Measurements from ENCODE around the gene COL24A1. TPM values are rescaled to one million over a fixed set of nuclear protein-coding genes. Genes with fewer than 3 reads are reported as not detected.
A peak's percentile ranks its signal among the peaks of the same experiment; 100 is the strongest.

Gene COL24A1
- total RNA-seq, 1 experiment from 2014 or later = not detected

DNA sequence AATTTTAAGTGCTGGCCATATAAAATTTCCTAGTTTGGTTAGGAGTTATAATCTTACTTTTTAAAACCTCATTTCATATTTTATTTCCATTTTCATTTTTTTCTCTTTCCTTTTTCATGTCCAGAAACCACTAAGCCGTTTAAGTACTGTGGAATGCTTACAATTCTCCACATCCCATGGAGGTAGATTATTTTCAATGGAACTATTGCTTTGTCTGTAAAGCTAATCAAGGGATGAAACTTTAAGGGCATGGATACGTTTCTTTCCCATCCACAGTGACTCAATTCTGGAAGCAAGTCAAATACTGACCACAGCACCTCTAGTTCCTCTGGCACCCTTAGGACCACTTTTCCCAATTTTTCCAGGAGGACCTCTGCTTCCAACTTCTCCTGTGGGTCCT lies 309.2 kb downstream of the COL24A1 start:
- POLR2A ChIA-PET = no interaction called here
- H3K27ac Mint-ChIP-seq (ENCODE audit: low read depth, unreplicated experiment) = no peak overlapping the region
- H3K4me3 Mint-ChIP-seq (ENCODE audit: unreplicated experiment) = no peak overlapping the region
- H3K4me1 Mint-ChIP-seq (ENCODE audit: insufficient read depth, unreplicated experiment) = peaks cover 11% of the 10 kb centered on the region
- no TSS peak for BruUV-seq (replicated peaks)
- intact Hi-C loops (cut with micrococcal nuclease) = no loop called here
- no peaks in the 10 kb centered on the region for H3K36me3 Mint-ChIP-seq (ENCODE audit: insufficient read depth, unreplicated experiment)
- CTCF ChIA-PET = interaction anchor here (0.8 to 2.0 kb wide), 2 partner anchors 37 to 139 kb away, joined by 3 to 7 read pairs; partner anchors contain the start of gene ZNHIT6
- TF ChIP-seq, protein P1, sequence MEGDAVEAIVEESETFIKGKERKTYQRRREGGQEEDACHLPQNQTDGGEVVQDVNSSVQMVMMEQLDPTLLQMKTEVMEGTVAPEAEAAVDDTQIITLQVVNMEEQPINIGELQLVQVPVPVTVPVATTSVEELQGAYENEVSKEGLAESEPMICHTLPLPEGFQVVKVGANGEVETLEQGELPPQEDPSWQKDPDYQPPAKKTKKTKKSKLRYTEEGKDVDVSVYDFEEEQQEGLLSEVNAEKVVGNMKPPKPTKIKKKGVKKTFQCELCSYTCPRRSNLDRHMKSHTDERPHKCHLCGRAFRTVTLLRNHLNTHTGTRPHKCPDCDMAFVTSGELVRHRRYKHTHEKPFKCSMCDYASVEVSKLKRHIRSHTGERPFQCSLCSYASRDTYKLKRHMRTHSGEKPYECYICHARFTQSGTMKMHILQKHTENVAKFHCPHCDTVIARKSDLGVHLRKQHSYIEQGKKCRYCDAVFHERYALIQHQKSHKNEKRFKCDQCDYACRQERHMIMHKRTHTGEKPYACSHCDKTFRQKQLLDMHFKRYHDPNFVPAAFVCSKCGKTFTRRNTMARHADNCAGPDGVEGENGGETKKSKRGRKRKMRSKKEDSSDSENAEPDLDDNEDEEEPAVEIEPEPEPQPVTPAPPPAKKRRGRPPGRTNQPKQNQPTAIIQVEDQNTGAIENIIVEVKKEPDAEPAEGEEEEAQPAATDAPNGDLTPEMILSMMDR (IDR thresholded peaks at IDR 0.05; ENCODE audit: unreplicated experiment) = no peak
- no peaks in the 10 kb centered on the region for H3K27me3 Mint-ChIP-seq (ENCODE audit: insufficient read depth, unreplicated experiment)
- no peak for DNase-seq (ENCODE audit: unreplicated experiment)
- H3K9me3 Mint-ChIP-seq (ENCODE audit: unreplicated experiment) = no peaks in the 10 kb centered on the region

DNA sequence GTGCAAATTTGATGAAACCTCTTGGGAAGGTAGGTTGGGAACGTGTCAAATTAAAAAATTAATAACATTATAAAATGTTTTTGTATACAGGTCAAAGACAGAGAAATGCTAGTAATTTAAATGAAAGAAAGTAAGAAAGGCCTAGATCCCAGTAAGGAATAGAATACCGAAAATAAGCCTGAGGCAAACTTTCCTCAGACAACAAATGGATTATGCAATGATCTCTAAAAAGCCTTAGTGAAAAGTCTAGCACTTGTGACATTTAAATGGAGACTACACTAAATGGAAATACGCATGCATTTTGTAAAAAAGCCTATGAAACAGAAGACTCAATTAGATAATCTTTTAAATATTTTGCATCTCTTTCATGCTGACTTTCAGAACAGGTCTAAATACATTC lies 309.9 kb downstream of the COL24A1 start:
- Mint-ChIP-seq H3K36me3 (ENCODE audit: insufficient read depth, unreplicated experiment) (no peaks in the 10 kb centered on the region), H3K4me3 (ENCODE audit: unreplicated experiment) (no peak overlapping the region), H3K27ac (ENCODE audit: low read depth, unreplicated experiment) (no peak overlapping the region), H3K4me1 (ENCODE audit: insufficient read depth, unreplicated experiment) (peaks cover 11% of the 10 kb centered on the region), H3K9me3 (ENCODE audit: unreplicated experiment) (no peaks in the 10 kb centered on the region), H3K27me3 (ENCODE audit: insufficient read depth, unreplicated experiment) (no peaks in the 10 kb centered on the region)
- peak; percentile 70 for DNase-seq (ENCODE audit: unreplicated experiment)
- TF ChIP-seq, protein P1 (IDR thresholded peaks at IDR 0.05; ENCODE audit: unreplicated experiment) = no peak
- intact Hi-C loops (cut with micrococcal nuclease) = no loop called here
- no TSS peak for BruUV-seq (replicated peaks)
- POLR2A ChIA-PET = no interaction called here
- CTCF ChIA-PET = no interaction called here

DNA sequence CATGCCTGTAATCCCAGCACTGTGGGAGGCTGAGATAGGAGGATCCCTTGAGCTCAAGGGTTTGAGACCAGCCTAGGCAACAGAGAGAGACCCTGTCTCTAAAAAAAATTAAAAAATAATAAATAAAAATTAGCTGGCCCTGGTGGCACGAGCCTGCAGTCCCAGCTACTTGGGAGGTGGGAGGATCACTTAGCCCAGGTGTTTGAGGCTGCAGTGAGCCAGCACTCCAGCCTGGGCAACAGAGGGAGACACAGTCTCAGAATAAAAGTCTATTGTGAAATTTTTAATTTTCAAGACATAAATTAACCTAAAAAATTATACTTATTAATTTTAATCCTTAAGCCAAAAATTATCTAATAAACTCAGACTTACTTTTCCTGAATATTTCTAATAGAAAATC lies 317.1 kb downstream of the COL24A1 start:
- CTCF ChIA-PET = interaction anchor here (1.1 kb wide), 1 partner anchor 42 kb away, joined by 3 read pairs; no protein-coding TSS in a partner anchor
- Mint-ChIP-seq H3K36me3 (ENCODE audit: insufficient read depth, unreplicated experiment) (no peaks in the 10 kb centered on the region), H3K9me3 (ENCODE audit: unreplicated experiment) (no peaks in the 10 kb centered on the region), H3K4me3 (ENCODE audit: unreplicated experiment) (no peak overlapping the region), H3K27me3 (ENCODE audit: insufficient read depth, unreplicated experiment) (peaks cover 27% of the 10 kb centered on the region), H3K4me1 (ENCODE audit: insufficient read depth, unreplicated experiment) (no peaks in the 10 kb centered on the region), H3K27ac (ENCODE audit: low read depth, unreplicated experiment) (no peak overlapping the region)
- no TSS peak for BruUV-seq (replicated peaks)
- POLR2A ChIA-PET = interaction anchor here (0.6 kb wide), 1 partner anchor 22 kb away, joined by 4 read pairs; no protein-coding TSS in a partner anchor
- TF ChIP-seq, protein P1 (IDR thresholded peaks at IDR 0.05; ENCODE audit: unreplicated experiment) = no peak
- intact Hi-C loops (cut with micrococcal nuclease) = no loop called here
- no peak for DNase-seq (ENCODE audit: unreplicated experiment)

DNA sequence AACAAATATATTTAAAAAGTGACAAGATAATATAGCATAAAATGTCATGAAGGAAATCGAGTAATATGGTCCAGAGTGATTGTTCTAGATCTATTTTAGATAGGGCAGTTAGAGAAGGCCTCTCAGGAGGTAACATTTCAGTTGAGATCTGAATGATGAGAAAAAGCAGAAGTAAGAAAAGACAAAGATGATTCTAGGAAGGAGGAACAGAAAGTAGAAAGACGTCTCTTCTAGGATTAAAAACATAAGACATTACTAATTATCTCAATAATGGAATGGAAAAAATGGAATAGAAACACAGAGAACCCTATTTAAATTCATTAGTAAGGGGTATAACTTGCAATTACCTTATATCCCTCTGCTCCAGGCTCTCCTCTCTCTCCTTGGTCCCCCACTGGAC lies 318.3 kb downstream of the COL24A1 start:
- no peak for DNase-seq (ENCODE audit: unreplicated experiment)
- Mint-ChIP-seq H3K27me3 (ENCODE audit: insufficient read depth, unreplicated experiment) (peaks cover 27% of the 10 kb centered on the region), H3K36me3 (ENCODE audit: insufficient read depth, unreplicated experiment) (no peaks in the 10 kb centered on the region), H3K27ac (ENCODE audit: low read depth, unreplicated experiment) (no peak overlapping the region), H3K9me3 (ENCODE audit: unreplicated experiment) (no peaks in the 10 kb centered on the region), H3K4me3 (ENCODE audit: unreplicated experiment) (no peak overlapping the region), H3K4me1 (ENCODE audit: insufficient read depth, unreplicated experiment) (no peaks in the 10 kb centered on the region)
- ChIA-PET POLR2A (no interaction called here), CTCF (interaction anchor here (0.8 to 1.1 kb wide), 2 partner anchors 41 to 521 kb away, joined by 3 read pairs; no protein-coding TSS in a partner anchor)
- TF ChIP-seq, protein P1 (IDR thresholded peaks at IDR 0.05; ENCODE audit: unreplicated experiment) = no peak
- intact Hi-C loops (cut with micrococcal nuclease) = no loop called here
- BruUV-seq (replicated peaks) = no TSS peak

Measured in MCF 10A (cell line).